ENCODE results near the gene PALMD. TPM values are rescaled to one million over a fixed set of nuclear protein-coding genes. Genes with fewer than 3 reads are reported as not detected.

Gene PALMD
- 79.6 and 85.6 TPM in 2 replicates for total RNA-seq

GRCh38 chr1:99645699-99646531 is at the start of gene PALMD:
PALMD (plus strand) TSS chr1:99646113; CDS start chr1:99646318, 205 bp downstream.

Other genes starting within 250 kb of the PALMD start
- gene FRRS1, start 120.5 kb downstream of the PALMD start, total RNA-seq, result 1.8 and 5.2 TPM in 2 replicates
- 7.3 and 7.5 TPM in 2 replicates for gene AGL, start 204.2 kb downstream of the PALMD start, total RNA-seq